HG02885 (cell line): ENCODE results near the gene SPATA9.

Experiments used
- ATAC-seq: cut with Tn5 transposase; IDR thresholded peaks from one replicate; pipeline ENCODE4 v1.9.1; 2021; ENCODE audit warnings: mild to moderate bottlenecking; ENCODE audit not compliant: unreplicated experiment, poor library complexity

SPATA9 gene

GRCh38 chr5:95682891-95683290, at the start of gene SPATA9:
Gene SPATA9, minus strand, starts transcription at chr5:95682991. Its CDS starts 137 bp downstream, at chr5:95682854.
- ATAC-seq: no peak

GRCh38 chr5:95731571-95732554, 49.1 kb upstream of the SPATA9 start:
- peak; percentile 28 for ATAC-seq

GRCh38 chr5:95730730-95731570, 48.2 kb upstream of the SPATA9 start, which contains the start of gene RHOBTB3:
Gene RHOBTB3, plus strand, starts transcription at chr5:95731336. Its CDS starts 347 bp downstream, at chr5:95731683.
- ATAC-seq: peak; percentile 51

- ATAC-seq: no peak
These were observed 47.4 kb upstream of the SPATA9 start for GRCh38 chr5:95730011-95730700.

GRCh38 chr5:95729115-95730010, 46.6 kb upstream of the SPATA9 start:
- no peak for ATAC-seq

- no peak for ATAC-seq
These were observed 45.8 kb upstream of the SPATA9 start for GRCh38 chr5:95728494-95729114.

GRCh38 chr5:95727764-95728191, 45.0 kb upstream of the SPATA9 start:
- peak; percentile 51 for ATAC-seq

- ATAC-seq: no peak
These were observed 44.3 kb upstream of the SPATA9 start for GRCh38 chr5:95726811-95727763.

- peak; percentile 34 for ATAC-seq
These were observed 43.4 kb upstream of the SPATA9 start for GRCh38 chr5:95725937-95726810.

- no peak for ATAC-seq
These were observed 42.5 kb upstream of the SPATA9 start for GRCh38 chr5:95725071-95725820.

- no peak for ATAC-seq
These were observed 41.0 kb upstream of the SPATA9 start for GRCh38 chr5:95723632-95724369.

GRCh38 chr5:95721582-95722295, 38.9 kb upstream of the SPATA9 start:
- ATAC-seq: no peak

GRCh38 chr5:95720094-95720786, 37.4 kb upstream of the SPATA9 start:
- no peak for ATAC-seq

GRCh38 chr5:95718738-95719137, 35.9 kb upstream of the SPATA9 start:
- ATAC-seq: no peak
